Measurements from ENCODE around the gene KLF2.
"Not testable (repeated sequence)": the region's sequence is repeated elsewhere in the genome, so short reads cannot be mapped to it uniquely, and the experiment has no call there.

The KLF2 gene

DNA sequence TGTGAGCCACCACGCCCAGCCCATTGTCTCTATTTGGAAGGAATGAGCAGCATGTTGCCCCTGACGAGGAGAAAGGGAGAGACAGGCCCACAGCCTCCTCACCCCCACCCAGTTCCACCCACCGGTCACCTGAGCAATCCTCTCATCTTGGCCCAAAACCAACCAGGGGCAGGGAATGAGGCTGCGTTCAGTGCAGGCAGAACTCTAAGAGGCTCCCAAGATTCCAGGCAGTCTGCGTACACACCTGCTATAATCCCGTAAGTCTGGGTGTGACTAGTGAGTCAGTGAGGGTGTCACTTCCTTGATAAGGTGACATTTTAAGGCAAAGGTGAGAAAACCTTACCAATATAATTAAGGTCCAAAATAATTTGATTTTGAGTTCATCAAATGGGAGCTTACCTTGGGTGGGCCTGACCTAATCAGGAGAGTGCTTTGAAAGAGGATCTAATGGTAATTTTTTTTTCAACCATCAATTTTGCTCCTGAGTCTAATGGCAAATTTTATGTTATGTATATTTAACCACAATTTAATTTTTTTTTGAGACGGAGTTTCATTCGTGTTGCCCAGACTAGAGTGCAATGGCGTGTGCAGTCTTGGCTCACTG is 26.9 kb upstream of the KLF2 start:
- TF ChIP-seq, protein P1, sequence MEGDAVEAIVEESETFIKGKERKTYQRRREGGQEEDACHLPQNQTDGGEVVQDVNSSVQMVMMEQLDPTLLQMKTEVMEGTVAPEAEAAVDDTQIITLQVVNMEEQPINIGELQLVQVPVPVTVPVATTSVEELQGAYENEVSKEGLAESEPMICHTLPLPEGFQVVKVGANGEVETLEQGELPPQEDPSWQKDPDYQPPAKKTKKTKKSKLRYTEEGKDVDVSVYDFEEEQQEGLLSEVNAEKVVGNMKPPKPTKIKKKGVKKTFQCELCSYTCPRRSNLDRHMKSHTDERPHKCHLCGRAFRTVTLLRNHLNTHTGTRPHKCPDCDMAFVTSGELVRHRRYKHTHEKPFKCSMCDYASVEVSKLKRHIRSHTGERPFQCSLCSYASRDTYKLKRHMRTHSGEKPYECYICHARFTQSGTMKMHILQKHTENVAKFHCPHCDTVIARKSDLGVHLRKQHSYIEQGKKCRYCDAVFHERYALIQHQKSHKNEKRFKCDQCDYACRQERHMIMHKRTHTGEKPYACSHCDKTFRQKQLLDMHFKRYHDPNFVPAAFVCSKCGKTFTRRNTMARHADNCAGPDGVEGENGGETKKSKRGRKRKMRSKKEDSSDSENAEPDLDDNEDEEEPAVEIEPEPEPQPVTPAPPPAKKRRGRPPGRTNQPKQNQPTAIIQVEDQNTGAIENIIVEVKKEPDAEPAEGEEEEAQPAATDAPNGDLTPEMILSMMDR (IDR thresholded peaks at IDR 0.05; ENCODE audit: insufficient read depth, low read depth, low read length, missing control alignments), result no peak
- H3K4me3 ChIP-seq (ENCODE audit: low read length), result no peak overlapping the region
- DNase-seq (ENCODE audit: low read depth), result no peak

DNA sequence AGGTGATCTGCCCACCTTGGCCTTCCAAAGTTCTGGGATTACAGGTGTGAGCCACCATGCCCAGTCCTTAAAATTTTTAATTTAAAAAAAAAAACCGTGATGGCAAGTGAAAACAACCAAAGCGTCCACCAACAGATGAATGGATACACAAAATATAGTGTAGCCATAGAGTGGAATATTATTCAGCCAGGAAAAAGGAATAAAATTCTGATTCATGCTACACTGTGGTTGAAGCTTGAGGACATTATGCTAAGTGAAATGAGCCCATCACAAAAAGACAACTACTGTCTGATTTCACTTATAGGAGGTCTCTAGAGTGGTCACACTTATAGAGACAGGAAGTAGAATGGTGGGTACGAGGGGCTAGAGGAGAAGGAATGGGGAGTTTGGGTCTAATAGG is 26.3 kb upstream of the KLF2 start:
- DNase-seq (ENCODE audit: low read depth), result no peak
- no peak overlapping the region for H3K4me3 ChIP-seq (ENCODE audit: low read length)
- TF ChIP-seq, protein P1 (IDR thresholded peaks at IDR 0.05; ENCODE audit: insufficient read depth, low read depth, low read length, missing control alignments), result no peak

DNA sequence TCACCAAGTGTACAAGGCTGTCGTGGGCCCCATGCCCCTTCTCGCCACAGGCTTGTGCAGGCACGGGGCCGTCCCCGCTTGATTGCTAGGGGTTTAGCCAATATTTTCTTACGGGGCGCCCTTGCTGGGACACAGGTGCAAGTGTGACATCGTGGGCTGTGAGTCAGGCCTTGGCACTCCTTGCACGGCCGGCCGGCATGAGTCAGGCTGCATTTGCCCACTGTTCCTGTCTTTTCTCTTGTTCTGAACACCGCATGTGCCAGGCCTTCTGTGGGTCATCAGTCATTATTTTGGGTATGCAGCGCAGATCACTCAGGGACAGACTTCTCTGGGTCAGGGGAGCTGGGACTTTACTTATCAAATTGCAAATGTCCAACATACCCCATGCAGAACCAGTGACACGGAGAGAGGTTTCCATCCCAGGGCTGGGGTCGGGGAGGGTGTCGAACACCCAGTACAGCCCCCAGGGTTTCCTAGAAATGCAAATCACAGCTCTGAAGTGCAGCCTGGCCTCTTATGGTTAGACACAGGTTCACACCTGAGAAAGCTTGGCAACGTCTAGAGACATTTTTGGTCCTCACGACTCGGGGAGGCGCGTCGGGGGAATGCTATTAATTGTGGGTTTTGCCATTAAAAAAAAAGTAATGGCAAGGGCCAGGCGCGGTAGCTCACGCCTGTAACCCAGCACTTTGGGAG is 22.5 kb upstream of the KLF2 start:
- TF ChIP-seq, protein P1 (IDR thresholded peaks at IDR 0.05; ENCODE audit: insufficient read depth, low read depth, low read length, missing control alignments), result no peak
- H3K4me3 ChIP-seq (ENCODE audit: low read length), result no peak overlapping the region
- peak; percentile 79 for DNase-seq (ENCODE audit: low read depth)

DNA sequence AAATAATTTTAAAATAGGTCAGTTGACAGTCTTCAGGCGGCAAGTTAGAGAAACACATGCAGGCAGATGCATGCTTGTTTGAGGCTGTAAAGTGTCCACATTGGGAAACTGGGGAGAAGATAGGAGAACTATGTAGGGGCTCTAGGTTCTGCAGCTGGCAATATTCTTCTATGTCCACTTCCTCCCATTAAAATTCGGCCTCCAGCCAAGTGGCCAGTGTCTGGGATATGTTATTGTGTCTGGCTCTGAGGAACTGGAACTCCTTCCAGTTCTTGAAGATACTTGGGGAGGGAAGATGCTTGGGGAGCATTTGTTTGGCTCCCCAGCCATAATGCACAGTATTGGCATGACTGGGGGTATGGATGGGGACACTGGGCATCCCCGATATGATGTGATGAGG is 20.9 kb upstream of the KLF2 start:
- DNase-seq (ENCODE audit: low read depth), result no peak
- no peak overlapping the region for H3K4me3 ChIP-seq (ENCODE audit: low read length)
- TF ChIP-seq, protein P1 (IDR thresholded peaks at IDR 0.05; ENCODE audit: insufficient read depth, low read depth, low read length, missing control alignments), result no peak

DNA sequence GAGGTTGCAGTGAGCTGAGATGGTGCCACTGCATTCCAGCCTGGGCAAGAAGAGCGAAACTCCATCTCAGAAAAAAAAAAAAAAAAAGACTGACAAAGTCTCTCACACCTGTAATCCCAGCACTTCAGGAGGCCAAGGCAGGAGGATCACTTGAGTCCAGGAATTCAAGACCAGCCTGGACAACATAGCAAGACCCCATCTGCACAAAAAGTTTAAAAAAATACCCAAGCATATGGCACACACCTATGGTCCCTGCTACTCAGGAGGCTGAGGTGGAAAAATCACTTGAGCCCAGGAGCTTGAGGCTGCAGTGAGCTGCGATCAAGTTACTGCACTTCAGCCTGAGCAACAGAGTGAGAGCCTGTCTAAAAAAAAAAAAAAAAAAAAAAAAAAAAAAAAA is 20.1 kb upstream of the KLF2 start:
- DNase-seq (ENCODE audit: low read depth); H3K4me3 ChIP-seq (ENCODE audit: low read length): not testable (repeated sequence)

GRCh38 chr19:16305060-16305459 is 19.6 kb upstream of the KLF2 start:
- H3K4me3 ChIP-seq (ENCODE audit: low read length); DNase-seq (ENCODE audit: low read depth): not testable (repeated sequence)

GRCh38 chr19:16306728-16307402 is 17.8 kb upstream of the KLF2 start:
- H3K4me3 ChIP-seq (ENCODE audit: low read length), result no peak overlapping the region
- TF ChIP-seq, protein P1 (IDR thresholded peaks at IDR 0.05; ENCODE audit: insufficient read depth, low read depth, low read length, missing control alignments), result no peak
- DNase-seq (ENCODE audit: low read depth), result no peak

- TF ChIP-seq, protein P1 (IDR thresholded peaks at IDR 0.05; ENCODE audit: insufficient read depth, low read depth, low read length, missing control alignments), result no peak
These were observed 16.5 kb upstream of the KLF2 start for GRCh38 chr19:16308081-16308480.

More at GRCh38 chr19:16308081-16308480, 16.5 kb upstream of the KLF2 start:
- no peak overlapping the region for H3K4me3 ChIP-seq (ENCODE audit: low read length)
- no peak for DNase-seq (ENCODE audit: low read depth)

All from epithelial cell of esophagus (primary cell).